SK-N-MC (cell line): Measurements from ENCODE around the gene OR2H2.

Experiments used
- DNase-seq: peaks from one replicate; pipeline ENCODE4 v3.0.0-alpha.2; 2011; ENCODE audit warnings: low read depth, low spot score
- H3K27ac ChIP-seq: fragments of 200-600 bp; sonication (generic); 2 replicates; pipeline ENCODE4 v1.5.1; 2016; ENCODE audit warnings: mixed run types
- H3K36me3 ChIP-seq: fragments of 200-600 bp; sonication (generic); 2 replicates; pipeline ENCODE4 v1.6.1; 2017; ENCODE audit warnings: antibody characterized with exemption, low read length, mixed read lengths; ENCODE audit not compliant: insufficient read depth
- H3K4me3 ChIP-seq: fragments of 200-600 bp; sonication (generic); 2 replicates; pipeline ENCODE4 v1.5.1; 2016
- H3K9ac ChIP-seq: fragments of 200-600 bp; sonication (generic); 2 replicates; pipeline ENCODE4 v1.8.0; 2017; ENCODE audit warnings: mixed run types, mixed read lengths; ENCODE audit not compliant: insufficient read length
- H3K9me3 ChIP-seq: fragments of 200-600 bp; sonication (generic); 2 replicates; pipeline ENCODE4 v1.6.1; 2017; ENCODE audit warnings: low read depth, mild to moderate bottlenecking, antibody characterized with exemption, low read length, moderate library complexity, mixed read lengths
- EZH2 ChIP-seq: fragments of 200-600 bp; sonication (generic); IDR thresholded peaks from one replicate; pipeline ENCODE4 v1.6.1; 2017; ENCODE audit warnings: antibody characterized with exemption
- FOXP2 ChIP-seq: optimal IDR thresholded peaks from 2 replicates; pipeline ENCODE3; 2011; ENCODE audit warnings: mild to moderate bottlenecking, moderate library complexity; ENCODE audit not compliant: insufficient read depth; ENCODE audit errors: extremely low read length, control extremely low read depth
- POLR2AphosphoS5 ChIP-seq: IDR thresholded peaks from 2 replicates; pipeline ENCODE4 v1.6.1; 2012; ENCODE audit warnings: mild to moderate bottlenecking, low read depth, low read length, borderline replicate concordance

OR2H2 gene

GRCh38 chr6:29598172-29598747 lies 13.3 kb downstream of the OR2H2 start:
- Histone ChIP-seq H3K9ac (no peak overlapping the region), H3K36me3 (no peaks in the 10 kb centered on the region), H3K27ac (no peak overlapping the region), H3K9me3 (no peaks in the 10 kb centered on the region), H3K4me3 (no peak overlapping the region)
- no peak for DNase-seq
- TF ChIP-seq EZH2 = no peak
- TF ChIP-seq FOXP2 = no peak

- DNase-seq = no peak
- TF ChIP-seq FOXP2 (no peak), EZH2 (no peak), POLR2AphosphoS5 (no peak)
- no peaks in the 10 kb centered on the region for H3K9me3 ChIP-seq
- H3K36me3 ChIP-seq = no peaks in the 10 kb centered on the region; the same call in 1 of the 2 replicates
- H3K4me3 ChIP-seq = no peak overlapping the region
- no peak overlapping the region for H3K9ac ChIP-seq
- no peak overlapping the region for H3K27ac ChIP-seq
These were observed 17.8 kb downstream of the OR2H2 start for GRCh38 chr6:29602564-29603361.

DNA sequence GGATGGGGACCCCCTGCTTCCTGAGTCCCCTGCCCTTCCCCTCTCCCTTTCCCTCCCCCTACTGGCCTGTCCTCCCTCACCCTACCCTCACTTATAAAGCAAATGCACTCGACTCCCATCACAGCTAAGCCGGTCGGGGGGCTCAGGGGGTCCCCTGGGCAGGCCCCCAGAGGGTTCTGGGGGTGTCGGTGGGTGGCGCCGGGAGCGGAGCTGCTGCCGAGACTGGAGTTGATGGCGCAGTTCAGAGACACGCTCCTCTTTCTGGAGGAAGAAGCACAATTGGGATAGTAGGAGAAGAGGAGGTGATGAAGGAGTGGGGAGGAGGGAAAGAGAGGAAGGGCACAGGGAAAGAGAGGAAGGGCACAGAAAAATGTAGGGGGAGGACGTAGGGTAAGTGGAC lies 18.5 kb downstream of the OR2H2 start:
- Histone ChIP-seq H3K9me3 (no peaks in the 10 kb centered on the region), H3K4me3 (no peak overlapping the region), H3K36me3 (peaks cover 5% of the 10 kb centered on the region; the same call in 1 of the 2 replicates), H3K9ac (no peak overlapping the region), H3K27ac (no peak overlapping the region)
- TF ChIP-seq EZH2 (no peak), FOXP2 (no peak), POLR2AphosphoS5 (no peak)
- DNase-seq = no peak

- Histone ChIP-seq H3K27ac (no peak overlapping the region), H3K36me3 (peaks cover 8% of the 10 kb centered on the region; the same call in 1 of the 2 replicates), H3K4me3 (no peak overlapping the region), H3K9ac (no peak overlapping the region), H3K9me3 (no peaks in the 10 kb centered on the region)
- no peak for DNase-seq
- no peak for TF ChIP-seq FOXP2
- no peak for TF ChIP-seq EZH2
- TF ChIP-seq POLR2AphosphoS5 = no peak
These were observed 19.0 kb downstream of the OR2H2 start for GRCh38 chr6:29603930-29604329.

DNA sequence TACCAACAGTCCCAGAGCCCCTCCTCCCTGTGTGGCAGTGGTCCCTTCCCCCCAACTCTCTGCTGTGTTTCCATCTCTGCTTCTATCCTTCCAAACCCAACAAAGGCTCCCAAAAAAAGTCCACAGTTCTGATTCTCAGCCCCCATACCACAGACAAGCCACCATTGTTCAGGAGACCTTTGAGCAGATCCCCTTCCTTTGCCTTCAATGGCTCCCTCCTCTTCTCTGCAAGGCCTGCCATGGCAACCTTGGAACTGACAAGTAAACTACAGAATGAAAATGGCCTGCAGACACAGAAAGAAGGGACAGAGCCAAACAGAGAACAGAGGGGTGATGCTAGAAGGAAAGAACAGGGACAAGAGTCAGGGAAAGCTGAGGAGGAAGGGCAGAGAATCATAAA lies 23.2 kb downstream of the OR2H2 start:
- Histone ChIP-seq H3K9me3 (no peaks in the 10 kb centered on the region), H3K9ac (no peak overlapping the region), H3K36me3 (peaks cover 23% of the 10 kb centered on the region), H3K4me3 (no peak overlapping the region), H3K27ac (no peak overlapping the region)
- TF ChIP-seq POLR2AphosphoS5 (no peak), EZH2 (no peak), FOXP2 (no peak)
- DNase-seq = no peak

DNA sequence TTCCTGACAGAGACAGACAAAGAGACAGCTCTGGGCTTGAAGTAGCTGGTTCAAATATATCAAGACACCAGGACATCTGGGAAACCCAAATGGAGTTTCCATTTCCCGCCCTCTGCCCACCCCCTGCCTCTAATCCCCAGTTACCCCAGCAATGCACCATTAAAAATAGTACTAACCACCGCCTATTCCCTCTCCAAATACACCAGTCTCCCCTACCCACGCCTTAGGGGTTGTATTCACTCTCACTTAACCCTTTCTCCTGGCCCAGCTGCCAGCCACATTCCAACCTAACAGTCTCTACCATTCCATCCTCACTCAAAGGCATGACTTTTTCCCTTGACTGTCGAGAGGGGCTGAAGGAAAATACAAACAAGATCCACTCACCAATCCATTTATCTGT lies 25.6 kb downstream of the OR2H2 start:
- TF ChIP-seq POLR2AphosphoS5 (no peak), EZH2 (no peak), FOXP2 (no peak)
- peaks cover 30% of the 10 kb centered on the region for H3K36me3 ChIP-seq
- no peak overlapping the region for H3K9ac ChIP-seq
- no peak overlapping the region for H3K4me3 ChIP-seq
- H3K9me3 ChIP-seq = no peaks in the 10 kb centered on the region
- no peak for DNase-seq
- no peak overlapping the region for H3K27ac ChIP-seq

GRCh38 chr6:29611426-29611825 lies 26.5 kb downstream of the OR2H2 start:
- no peaks in the 10 kb centered on the region for H3K9me3 ChIP-seq
- no peak for DNase-seq
- H3K36me3 ChIP-seq = peaks cover 30% of the 10 kb centered on the region
- H3K4me3 ChIP-seq = no peak overlapping the region
- H3K27ac ChIP-seq = no peak overlapping the region
- TF ChIP-seq POLR2AphosphoS5 = no peak
- no peak for TF ChIP-seq FOXP2
- TF ChIP-seq EZH2 = no peak
- no peak overlapping the region for H3K9ac ChIP-seq

GRCh38 chr6:29617782-29618554 lies 33.0 kb downstream of the OR2H2 start:
- TF ChIP-seq EZH2 (no peak), POLR2AphosphoS5 (no peak), FOXP2 (no peak)
- H3K9me3 ChIP-seq = no peaks in the 10 kb centered on the region
- peaks cover 33% of the 10 kb centered on the region for H3K36me3 ChIP-seq
- no peak for DNase-seq
- no peak overlapping the region for H3K9ac ChIP-seq
- H3K4me3 ChIP-seq = no peak overlapping the region
- no peak overlapping the region for H3K27ac ChIP-seq
